GM12878 (cell line): ENCODE results near the gene USP37. TPM values are rescaled to one million over a fixed set of nuclear protein-coding genes. Genes with fewer than 3 reads are reported as not detected.
"Not testable (repeated sequence)": the region's sequence is repeated elsewhere in the genome, so short reads cannot be mapped to it uniquely, and the experiment has no call there.

ENCODE experiments used
- ATAC-seq: fragments of 200-7000 bp; cut with Tn5 transposase; 3 replicates; pipeline ENCODE4 v1.9.1; 2020; ENCODE audit warnings: mild to moderate bottlenecking, moderate library complexity
- BruUV-seq: library from RNA; stranded (reverse); fragments of 400-500 nt; replicated peaks from 2 replicates; lab custom pipeline; 2021; lab: Mats Ljungman, UMichigan
- CTCF ChIA-PET: fragments of 300-600 bp; sonication (Branson Sonifier 250); formaldehyde crosslinking; extraction: SDS; loops from one replicate; lab custom pipeline; 2021; ENCODE audit warnings: inconsistent platforms; lab: Yijun Ruan, JAX
- POLR2A ChIA-PET: fragments of 350-600 bp; formaldehyde crosslinking; extraction: SDS; loops from one replicate; lab custom pipeline; 2021; ENCODE audit warnings: inconsistent platforms; lab: Charles Lee
- RAD21 ChIA-PET: fragments of 300-600 bp; sonication (Branson Sonifier 250); formaldehyde crosslinking; loops from one replicate; lab custom pipeline; 2023; ENCODE audit warnings: antibody characterized with exemption; ENCODE audit not compliant: unreplicated experiment; lab: Charles Lee
- SMC1A ChIA-PET: fragments of 300-600 bp; sonication (Branson Sonifier 250); formaldehyde crosslinking; loops from one replicate; lab custom pipeline; 2023; ENCODE audit not compliant: unreplicated experiment, uncharacterized antibody; lab: Charles Lee
- DNase-seq: peaks from one replicate; pipeline ENCODE4 v3.0.0-alpha.2; 2011; ENCODE audit warnings: low read depth, low spot score
- FAIRE-seq: peaks from 3 replicates; lab custom pipeline; 2011; peaks lifted over from hg19 to GRCh38; lab: Jason Lieb, UNC
- H2AFZ ChIP-seq: 2 replicates; pipeline ENCODE4 v1.6.0; 2011; ENCODE audit warnings: low read depth, low read length, control low read depth; ENCODE audit not compliant: control insufficient read depth
- H3K27ac ChIP-seq: 2 replicates; pipeline ENCODE4 v1.5.1; 2011; ENCODE audit warnings: control low read depth; ENCODE audit not compliant: control insufficient read depth, insufficient read depth
- H3K27me3 ChIP-seq, 2 experiments: replicated peaks in 1 of 2; 2 replicates each; pipeline versions ENCODE4 v1.6.0 to v1.6.1; 2011; ENCODE audit warnings: low read length in 1 of 2; ENCODE audit not compliant: control insufficient read depth in 2 of 2, insufficient read depth in 2 of 2
- H3K36me3 ChIP-seq, 2 experiments: 2 replicates each; pipeline ENCODE4 v1.5.1; 2011; ENCODE audit warnings: low read length in 1 of 2; ENCODE audit not compliant: control insufficient read depth in 2 of 2, insufficient read depth in 2 of 2
- H3K4me1 ChIP-seq: 2 replicates; pipeline ENCODE4 v1.6.1; 2011; ENCODE audit warnings: mild to moderate bottlenecking, low read length, moderate library complexity, mixed read lengths; ENCODE audit not compliant: control insufficient read depth, insufficient read depth
- H3K4me2 ChIP-seq: 2 replicates; pipeline ENCODE4 v1.6.0; 2011; ENCODE audit warnings: control low read depth; ENCODE audit not compliant: control insufficient read depth, insufficient read depth
- H3K4me3 ChIP-seq: fragments of 200-600 bp; sonication (generic); 2 replicates; pipeline ENCODE4 v1.5.1; 2016
- H3K79me2 ChIP-seq: 2 replicates; pipeline ENCODE4 v1.6.0; 2011; ENCODE audit warnings: low read length; ENCODE audit not compliant: control insufficient read depth, insufficient read depth
- H3K9ac ChIP-seq: 2 replicates; pipeline ENCODE4 v1.8.0; 2011; ENCODE audit warnings: low read length, control low read depth, mixed read lengths; ENCODE audit not compliant: control insufficient read depth, insufficient read depth
- H3K9me3 ChIP-seq: replicated peaks from 3 replicates; pipeline ENCODE4 v1.5.1; 2011; ENCODE audit warnings: mild to moderate bottlenecking, low read length; ENCODE audit not compliant: control insufficient read depth, insufficient read depth
- H4K20me1 ChIP-seq: 2 replicates; pipeline ENCODE4 v1.6.0; 2011; ENCODE audit not compliant: control insufficient read depth, insufficient read depth
- CEBPB ChIP-seq, 2 experiments: fragments of 150-350 bp in 1 of 2; IDR thresholded peaks; 2 replicates each; pipeline ENCODE4 v1.6.1; 2012 to 2014; ENCODE audit warnings: low read depth in 2 of 2, low read length in 2 of 2, borderline replicate concordance in 1 of 2, inconsistent platforms in 1 of 2
- CHD2 ChIP-seq: IDR thresholded peaks from 2 replicates; pipeline ENCODE4 v1.6.1; 2011; ENCODE audit warnings: low read depth, low read length, improper control_type of control experiment, borderline replicate concordance
- CUX1 ChIP-seq: IDR thresholded peaks from 2 replicates; pipeline ENCODE4 v1.6.1; 2012; ENCODE audit warnings: improper control_type of control experiment, low read depth, low read length; ENCODE audit not compliant: insufficient replicate concordance
- HDAC2 ChIP-seq: fragments of 200-600 bp; sonication (generic); IDR thresholded peaks from 2 replicates; pipeline ENCODE4 v1.6.1; 2017
- IKZF1 ChIP-seq: fragments of 450-650 bp; conservative IDR thresholded peaks from 2 replicates; pipeline ENCODE4 v1.6.1; 2017; ENCODE audit warnings: antibody characterized with exemption, mild to moderate bottlenecking
- MLLT1 ChIP-seq: fragments of 450-650 bp; IDR thresholded peaks from 2 replicates; pipeline ENCODE4 v1.6.1; 2016; ENCODE audit warnings: mild to moderate bottlenecking
- POLR2AphosphoS5 ChIP-seq: IDR thresholded peaks from 2 replicates; pipeline ENCODE4 v1.6.1; 2011; ENCODE audit warnings: mild to moderate bottlenecking, low read length, inconsistent platforms
- RB1 ChIP-seq: fragments of 450-650 bp; formaldehyde crosslinking; IDR thresholded peaks from 2 replicates; pipeline ENCODE4 v1.6.1; 2017; ENCODE audit warnings: mild to moderate bottlenecking, borderline replicate concordance
- SUZ12 ChIP-seq: fragments of 200-600 bp; sonication (generic); IDR thresholded peaks from one replicate; pipeline ENCODE4 v1.6.1; 2018; ENCODE audit warnings: antibody characterized with exemption, mild to moderate bottlenecking; ENCODE audit not compliant: unreplicated experiment
- WGBS: methylation state at CpG from one replicate; pipeline ENCODE4 v1.1.6; 2016; ENCODE audit warnings: low lambda C conversion rate; ENCODE audit not compliant: insufficient replicate concordance, insufficient coverage; ENCODE audit errors: missing lambda C conversion rate; 5-methylcytosine and 5-hydroxymethylcytosine counted together
- in situ Hi-C: fragments of 300-500 bp; cut with MboI; formaldehyde crosslinking; loops from 9 replicates; pipeline ENCODE4 v1.14.3; 2018; ENCODE audit warnings: mixed read lengths
- intact Hi-C: fragments of 100-400 bp; cut with micrococcal nuclease; formaldehyde crosslinking; loops from one replicate; pipeline ENCODE4 v1.14.2; 2022; ENCODE audit not compliant: unreplicated experiment
- polyA plus RNA-seq, 11 experiments: library from polyadenylated mRNA; depleted of rRNA in 4 of 11; unstranded in 6 of 11; stranded (reverse) in 5 of 11; fragments of >200 nt; fragmentation: Nextera tagmentation in 4 of 11; fragmentation: Illumina TruSeq in 1 of 11; extraction: Ambion mirVana in 4 of 11; extraction: Trizol in 1 of 11; gene quantifications; 1 replicate in 1 of 11; 2 replicates in 10 of 11; pipeline versions ENCODE4 v1.2.1 to v1.2.3, GENCODE V29; 2011 to 2016; ENCODE audit warnings: inconsistent platforms in 2 of 11, missing spikeins in 2 of 11, low read depth in 1 of 11
- total RNA-seq, 4 experiments: library from RNA; depleted of rRNA in 3 of 4; stranded (reverse); fragments of >200 nt in 3 of 4; fragmentation: Illumina TruSeq in 1 of 4; extraction: Trizol in 1 of 4; gene quantifications; 2 replicates each; pipeline versions ENCODE4 v1.2.1 to v1.2.3, GENCODE V29; 2013 to 2021

The USP37 gene
- total and polyA plus RNA-seq, 10 of the 15 experiments (the other 5 are each of a cell fraction or from before 2014, with no cell fraction given) = 2.8 to 16.0 (median 10.4) TPM

GRCh38 chr2:218554225-218554624 lies 13.9 kb downstream of the USP37 start:
- H3K4me3 ChIP-seq, H3K9ac ChIP-seq, H3K4me1 ChIP-seq, ATAC-seq, RAD21 ChIA-PET, BruUV-seq, H2AFZ ChIP-seq, intact Hi-C loops, SMC1A ChIA-PET, DNase-seq, H3K4me2 ChIP-seq, FAIRE-seq, H3K9me3 ChIP-seq, H3K27ac ChIP-seq, H4K20me1 ChIP-seq, H3K27me3 ChIP-seq, in situ Hi-C loops, H3K79me2 ChIP-seq, POLR2A ChIA-PET: not testable (repeated sequence)
- 90% methylated on average over 3 of the region's 3 CpGs for WGBS
- H3K36me3 ChIP-seq = peaks cover 3 to 24% of the 10 kb centered on the region in 2 experiments
- CTCF ChIA-PET = interaction anchor here (0.6 kb wide), 1 partner anchor 58 kb away, joined by 3 read pairs; no protein-coding TSS in a partner anchor

- peak overlapping the region; percentile 48; the same call in 1 of the 2 replicates for H3K27ac ChIP-seq
- in situ Hi-C loops = no loop called here
- H4K20me1 ChIP-seq = no peaks in the 10 kb centered on the region
- ChIA-PET POLR2A (no interaction called here), RAD21 (interaction anchor here (1.4 kb wide), 1 partner anchor 14 kb away, joined by 3 read pairs; no protein-coding TSS in a partner anchor), SMC1A (interaction anchor here (0.7 to 1.6 kb wide), 2 partner anchors 15 to 35 kb away, joined by 5 to 8 read pairs; no protein-coding TSS in a partner anchor), CTCF (interaction anchor here (0.7 to 1.9 kb wide), 5 partner anchors 10 to 304 kb away, joined by 3 to 6 read pairs (median 3); no protein-coding TSS in a partner anchor)
- no peak for DNase-seq
- peaks cover 2 to 31% of the 10 kb centered on the region in 2 experiments for H3K36me3 ChIP-seq
- intact Hi-C loops = no loop called here
- BruUV-seq = no TSS peak
- no peaks in the 10 kb centered on the region; the same call in 1 of the 2 replicates for H3K4me1 ChIP-seq
- peak overlapping the region; percentile 33; the same call in 1 of the 2 replicates for H3K4me2 ChIP-seq
- peak; percentile 85 for ATAC-seq
- H3K9me3 ChIP-seq = no peaks in the 10 kb centered on the region; the same call in 2 of the 3 replicates
- H3K9ac ChIP-seq = no peak overlapping the region
- no peaks in the 10 kb centered on the region for H3K79me2 ChIP-seq
- no peak overlapping the region for H3K4me3 ChIP-seq
- H3K27me3 ChIP-seq = no peaks in the 10 kb centered on the region
- FAIRE-seq = no peak
- no peak overlapping the region for H2AFZ ChIP-seq
- TF ChIP-seq CEBPB (IDR thresholded peaks at IDR 0.05; ENCODE audit: borderline replicate concordance in 1 of 2, low read depth in 2 of 2, low read length in 2 of 2) (no peak), CHD2 (no peak), HDAC2 (no peak), POLR2AphosphoS5 (no peak), RB1 (no peak), SUZ12 (no peak), MLLT1 (no peak), IKZF1 (0 out of 2 replicates have a peak, but pooled peaks have one; percentile 23), CUX1 (peak; percentile 67)
These were observed 20.2 kb downstream of the USP37 start for GRCh38 chr2:218547978-218548377.
